ENCODE data around the gene MIPOL1.
"Not testable (repeated sequence)": the region's sequence is repeated elsewhere in the genome, so short reads cannot be mapped to it uniquely, and the experiment has no call there.

Gene MIPOL1

GRCh38 chr14:37197421-37198272 lies at the start of gene MIPOL1:
Gene MIPOL1 (plus strand): TSS chr14:37197937. CDS start chr14:37247889, 49,952 bp downstream.
- FAIRE-seq = no peak
- no peak for TF ChIP-seq POLR2A (IDR thresholded peaks at IDR 0.05; ENCODE audit: low read depth, low read length)
- no peak for DNase-seq (ENCODE audit: insufficient read length, low spot score)

GRCh38 chr14:37150414-37150813 lies 47.3 kb upstream of the MIPOL1 start:
- FAIRE-seq (no peak), DNase-seq (ENCODE audit: insufficient read length, low spot score) (no peak)
- TF ChIP-seq POLR2A (IDR thresholded peaks at IDR 0.05; ENCODE audit: low read depth, low read length) = no peak

GRCh38 chr14:37153005-37153404 lies 44.7 kb upstream of the MIPOL1 start:
- FAIRE-seq = no peak
- no peak for DNase-seq (ENCODE audit: insufficient read length, low spot score)
- no peak for TF ChIP-seq POLR2A (IDR thresholded peaks at IDR 0.05; ENCODE audit: low read depth, low read length)

GRCh38 chr14:37153483-37153882 lies 44.3 kb upstream of the MIPOL1 start:
- no peak for DNase-seq (ENCODE audit: insufficient read length, low spot score)
- no peak for TF ChIP-seq POLR2A (IDR thresholded peaks at IDR 0.05; ENCODE audit: low read depth, low read length)
- FAIRE-seq = no peak

GRCh38 chr14:37157987-37158386 lies 39.8 kb upstream of the MIPOL1 start:
- no peak for DNase-seq (ENCODE audit: insufficient read length, low spot score)
- FAIRE-seq = no peak
- TF ChIP-seq POLR2A (IDR thresholded peaks at IDR 0.05; ENCODE audit: low read depth, low read length) = no peak

GRCh38 chr14:37162307-37162706 lies 35.4 kb upstream of the MIPOL1 start:
- DNase-seq (ENCODE audit: insufficient read length, low spot score); FAIRE-seq: not testable (repeated sequence)

- no peak for DNase-seq (ENCODE audit: insufficient read length, low spot score)
- no peak for FAIRE-seq
- TF ChIP-seq POLR2A (IDR thresholded peaks at IDR 0.05; ENCODE audit: low read depth, low read length) = no peak
These were observed 31.9 kb upstream of the MIPOL1 start for GRCh38 chr14:37165794-37166193.

GRCh38 chr14:37167151-37168047 lies 30.3 kb upstream of the MIPOL1 start:
- TF ChIP-seq POLR2A (IDR thresholded peaks at IDR 0.05; ENCODE audit: low read depth, low read length) = no peak
- FAIRE-seq (no peak), DNase-seq (ENCODE audit: insufficient read length, low spot score) (no peak)

- no peak for TF ChIP-seq POLR2A (IDR thresholded peaks at IDR 0.05; ENCODE audit: low read depth, low read length)
- DNase-seq (ENCODE audit: insufficient read length, low spot score) (no peak), FAIRE-seq (no peak)
These were observed 29.0 kb upstream of the MIPOL1 start for GRCh38 chr14:37168721-37169120.

GRCh38 chr14:37170237-37170636 lies 27.5 kb upstream of the MIPOL1 start:
- TF ChIP-seq POLR2A (IDR thresholded peaks at IDR 0.05; ENCODE audit: low read depth, low read length) = no peak
- no peak for FAIRE-seq
- DNase-seq (ENCODE audit: insufficient read length, low spot score) = no peak

GRCh38 chr14:37170993-37171392 lies 26.7 kb upstream of the MIPOL1 start:
- TF ChIP-seq POLR2A (IDR thresholded peaks at IDR 0.05; ENCODE audit: low read depth, low read length) = no peak
- DNase-seq (ENCODE audit: insufficient read length, low spot score) (no peak), FAIRE-seq (no peak)

- no peak for TF ChIP-seq POLR2A (IDR thresholded peaks at IDR 0.05; ENCODE audit: low read depth, low read length)
- FAIRE-seq = no peak
- DNase-seq (ENCODE audit: insufficient read length, low spot score) = no peak
These were observed 26.1 kb upstream of the MIPOL1 start for GRCh38 chr14:37171678-37172023.

- FAIRE-seq (no peak), DNase-seq (ENCODE audit: insufficient read length, low spot score) (no peak)
- no peak for TF ChIP-seq POLR2A (IDR thresholded peaks at IDR 0.05; ENCODE audit: low read depth, low read length)
These were observed 25.5 kb upstream of the MIPOL1 start, which contains the start of gene SLC25A21 for GRCh38 chr14:37172024-37172869. Gene SLC25A21 (minus strand): TSS chr14:37172606.

All from H54 (cell line).